Activated CD4-positive, CD25-positive, alpha-beta regulatory T cell treated with anti-CD3 and anti-CD28 coated beads, Interleukin-2, amount 50 U/mL, for 24 hours (primary cell): ENCODE measurements around the gene LIPI.
"Not testable (repeated sequence)": the region's sequence is repeated elsewhere in the genome, so short reads cannot be mapped to it uniquely, and the experiment has no call there.

ENCODE experiments used
- ATAC-seq, 2 donors: fragments of 150-1000 bp; cut with Tn5 transposase; one replicate each; pipeline ENCODE4 v1.10.0; 2021; ENCODE audit warnings: mild to moderate bottlenecking in 1 of 2, moderate library complexity in 1 of 2

Gene LIPI

GRCh38 chr21:14210738-14211137, at the start of gene LIPI:
Gene LIPI, minus strand, starts transcription at chr21:14210955. Its CDS starts 110 bp downstream, at chr21:14210845.
- ATAC-seq, result no peak

GRCh38 chr21:14260174-14260764, 49.5 kb upstream of the LIPI start:
- no peak for ATAC-seq

- no peak for ATAC-seq
Measured at GRCh38 chr21:14259747-14260146, 49.0 kb upstream of the LIPI start.

- no peak for ATAC-seq
Measured at GRCh38 chr21:14251336-14251735, 40.6 kb upstream of the LIPI start.

- ATAC-seq, result no peak
Measured at GRCh38 chr21:14245711-14246110, 35.0 kb upstream of the LIPI start.

- ATAC-seq, result no peak
Measured at GRCh38 chr21:14244911-14245310, 34.2 kb upstream of the LIPI start.

- ATAC-seq, result no peak
Measured at GRCh38 chr21:14243874-14244273, 33.1 kb upstream of the LIPI start.

- no peak for ATAC-seq
Measured at GRCh38 chr21:14243461-14243860, 32.7 kb upstream of the LIPI start.

GRCh38 chr21:14241297-14241696, 30.5 kb upstream of the LIPI start:
- no peak for ATAC-seq

GRCh38 chr21:14239281-14239680, 28.5 kb upstream of the LIPI start:
- ATAC-seq, result no peak

- no peak for ATAC-seq
Measured at GRCh38 chr21:14236180-14236579, 25.4 kb upstream of the LIPI start.

GRCh38 chr21:14235101-14235500, 24.3 kb upstream of the LIPI start:
- no peak for ATAC-seq

- no peak for ATAC-seq
Measured at GRCh38 chr21:14229399-14229798, 18.6 kb upstream of the LIPI start.

GRCh38 chr21:14223365-14223764, 12.6 kb upstream of the LIPI start:
- no peak for ATAC-seq

GRCh38 chr21:14215971-14216641, 5.4 kb upstream of the LIPI start, which contains the start of gene RBM11:
Gene RBM11, plus strand, starts transcription at chr21:14216157. Its CDS starts 30 bp downstream, at chr21:14216187.
- ATAC-seq, result peak; percentile 90 to 95

- ATAC-seq, result no peak
Measured at GRCh38 chr21:14213164-14213563, 2.4 kb upstream of the LIPI start.

GRCh38 chr21:14206222-14206621, 4.5 kb downstream of the LIPI start:
- no peak for ATAC-seq

- ATAC-seq, result not testable (repeated sequence)
Measured at GRCh38 chr21:14166463-14167223, 44.1 kb downstream of the LIPI start.

- ATAC-seq, result no peak
Measured at GRCh38 chr21:14143999-14144398, 66.8 kb downstream of the LIPI start.

GRCh38 chr21:14124266-14124665, 86.5 kb downstream of the LIPI start:
- ATAC-seq, result no peak

GRCh38 chr21:14121719-14122118, 89.0 kb downstream of the LIPI start:
- ATAC-seq, result no peak

GRCh38 chr21:14120091-14120734, 90.5 kb downstream of the LIPI start:
- ATAC-seq, result no peak

- ATAC-seq, result no peak
Measured at GRCh38 chr21:14119038-14119437, 91.7 kb downstream of the LIPI start.
